NK-92 (cell line): ENCODE data around the gene RASGRF2.
"Not testable (repeated sequence)": the region's sequence is repeated elsewhere in the genome, so short reads cannot be mapped to it uniquely, and the experiment has no call there.

Experiments used
- DNase-seq: peaks from one replicate; lab custom pipeline; 2025; ENCODE audit not compliant: unreplicated experiment; lab: John Stamatoyannopoulos, UW

Gene RASGRF2

DNA sequence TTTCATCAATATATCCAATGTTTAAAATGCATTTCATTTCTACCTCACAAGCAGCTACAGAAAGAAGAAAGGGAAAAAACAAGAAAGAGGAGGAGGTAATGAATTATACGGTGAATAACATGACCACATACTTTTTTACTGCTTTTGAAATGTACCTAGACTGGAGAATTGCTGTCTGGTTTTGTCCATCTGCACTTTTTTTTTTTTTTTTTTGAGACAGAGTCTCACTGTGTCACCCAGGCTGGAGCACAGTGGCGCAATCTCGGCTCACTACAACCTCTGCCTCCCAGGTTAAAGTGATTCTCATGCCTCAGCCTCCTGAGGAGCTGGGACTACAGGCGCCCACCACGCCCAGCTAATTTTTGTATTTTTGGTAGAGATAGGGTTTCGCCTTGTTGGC, 58.4 kb downstream of the RASGRF2 start:
- not testable (repeated sequence) for DNase-seq

DNA sequence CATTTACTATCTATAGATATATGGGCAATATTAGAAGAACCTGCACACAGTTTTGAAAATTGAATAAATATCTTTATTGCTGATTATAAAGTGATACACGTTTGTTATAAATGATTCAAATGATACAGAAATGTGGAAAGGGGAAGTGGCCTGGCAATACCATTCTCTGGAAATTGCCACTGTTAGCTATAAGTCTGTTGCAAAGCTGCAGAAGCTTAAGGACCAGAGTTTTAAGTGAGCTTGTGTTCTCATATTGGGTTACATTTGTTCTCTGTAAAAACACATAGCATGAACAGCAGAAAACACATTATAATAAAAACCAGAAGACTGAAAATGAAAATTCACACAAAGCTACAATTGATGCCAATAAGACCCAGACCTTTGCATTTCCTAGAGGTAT, 59.6 kb downstream of the RASGRF2 start:
- DNase-seq: no peak

DNA sequence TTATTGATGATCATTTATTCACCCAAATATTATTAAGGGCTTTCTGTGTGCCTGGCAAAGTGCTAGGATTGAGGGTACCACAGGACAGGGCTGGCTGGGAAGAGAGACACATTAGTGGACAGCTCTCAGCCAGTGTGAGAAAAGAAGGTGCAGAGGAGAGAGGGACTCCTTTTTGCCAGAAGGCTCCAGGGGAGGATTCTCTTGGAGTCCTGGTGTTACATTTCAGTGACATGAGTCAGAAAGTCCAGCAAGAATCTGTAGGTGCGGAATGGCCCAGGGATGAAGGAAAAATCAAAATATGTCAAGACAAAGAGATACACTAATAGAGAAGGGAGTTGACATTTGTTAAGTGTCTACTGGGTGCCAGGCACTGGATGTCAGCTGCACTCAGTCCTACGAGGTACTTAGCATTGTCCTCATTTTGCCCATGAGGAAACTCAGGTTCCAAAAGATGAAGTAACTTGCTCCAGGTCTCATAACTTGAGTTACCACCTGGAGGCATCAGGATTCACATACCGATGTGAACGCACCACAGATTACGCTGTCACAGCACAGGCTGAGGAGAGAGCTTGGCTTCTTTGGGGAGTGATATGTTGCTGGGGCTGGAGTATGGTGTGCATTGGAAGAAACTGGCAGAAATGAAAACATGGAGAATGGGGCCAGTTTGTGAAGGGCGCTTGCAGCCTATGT, 60.5 kb downstream of the RASGRF2 start:
- DNase-seq: no peak

DNA sequence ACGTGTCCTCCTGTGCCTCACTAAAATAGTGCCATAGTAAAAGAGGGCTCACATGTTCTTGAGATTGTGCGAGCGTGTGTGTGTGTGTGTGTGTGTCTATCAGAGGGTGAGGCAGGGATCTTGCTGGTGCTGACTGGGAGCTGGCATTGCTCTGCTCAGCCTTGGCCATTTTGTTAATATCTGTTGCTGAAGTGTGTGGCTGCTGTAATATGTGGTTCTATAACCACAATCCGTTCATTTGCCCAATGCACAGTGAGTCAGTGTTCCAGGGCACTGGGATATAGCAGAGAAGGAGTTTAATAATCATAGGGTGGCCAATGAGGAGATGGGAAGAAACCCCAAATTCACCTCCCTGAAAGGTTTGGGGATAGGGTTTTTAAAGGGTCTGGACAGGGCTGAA, 61.3 kb downstream of the RASGRF2 start:
- DNase-seq: no peak

DNA sequence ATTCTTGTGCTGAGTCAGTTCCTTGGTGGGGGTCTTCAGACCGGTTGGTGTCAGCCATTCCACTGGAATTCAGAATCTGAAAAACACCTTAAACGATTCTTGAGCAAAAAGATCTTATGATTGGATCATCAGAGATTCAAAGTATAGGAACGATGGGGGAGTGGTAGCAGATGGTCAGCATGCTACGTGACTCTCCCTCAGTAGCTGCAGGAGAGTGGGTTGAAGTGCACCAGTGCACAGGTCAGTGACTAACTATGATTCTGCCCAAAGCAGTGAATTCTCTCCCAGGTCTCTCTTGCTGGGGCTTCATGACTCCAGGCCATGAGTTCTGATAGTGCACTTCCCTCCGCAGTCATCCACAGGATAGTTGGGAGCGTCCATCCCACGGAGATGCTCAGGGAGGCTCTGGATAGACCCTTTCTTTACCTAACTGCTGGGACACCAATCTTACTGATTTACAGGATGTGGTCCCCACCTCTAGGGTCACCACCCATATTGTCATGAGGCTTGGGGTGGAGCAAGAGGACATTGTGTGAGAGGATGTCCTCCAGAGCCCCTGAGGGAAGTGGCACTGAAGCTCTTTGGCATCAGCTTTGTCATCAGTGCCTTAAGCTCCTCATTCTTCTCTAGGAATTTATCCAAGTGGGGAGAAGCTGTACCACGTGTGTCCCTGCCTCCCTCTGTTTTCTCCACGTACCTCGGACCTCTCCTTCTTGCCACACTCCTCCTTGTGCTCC, 62.0 kb downstream of the RASGRF2 start:
- DNase-seq: no peak

DNA sequence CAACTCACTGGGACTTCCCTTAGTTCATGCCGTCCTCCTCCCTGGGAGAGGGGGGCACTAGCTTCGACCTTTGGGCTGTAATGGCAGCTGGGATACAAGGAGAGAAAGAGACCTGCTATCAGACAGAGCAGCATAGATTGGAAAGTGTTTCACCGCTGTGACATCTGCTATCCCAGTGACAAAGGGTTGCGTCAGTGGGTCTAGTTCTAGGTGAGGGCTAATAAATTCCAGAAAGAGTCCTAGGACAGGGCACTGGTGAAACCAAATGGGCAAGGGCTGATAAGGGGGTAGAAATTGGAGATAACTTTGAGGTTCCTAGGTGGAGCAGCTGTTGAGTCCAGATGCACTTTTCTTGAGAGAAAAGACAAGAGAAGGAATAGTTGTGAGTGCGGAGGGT, 62.5 kb downstream of the RASGRF2 start:
- no peak for DNase-seq

DNA sequence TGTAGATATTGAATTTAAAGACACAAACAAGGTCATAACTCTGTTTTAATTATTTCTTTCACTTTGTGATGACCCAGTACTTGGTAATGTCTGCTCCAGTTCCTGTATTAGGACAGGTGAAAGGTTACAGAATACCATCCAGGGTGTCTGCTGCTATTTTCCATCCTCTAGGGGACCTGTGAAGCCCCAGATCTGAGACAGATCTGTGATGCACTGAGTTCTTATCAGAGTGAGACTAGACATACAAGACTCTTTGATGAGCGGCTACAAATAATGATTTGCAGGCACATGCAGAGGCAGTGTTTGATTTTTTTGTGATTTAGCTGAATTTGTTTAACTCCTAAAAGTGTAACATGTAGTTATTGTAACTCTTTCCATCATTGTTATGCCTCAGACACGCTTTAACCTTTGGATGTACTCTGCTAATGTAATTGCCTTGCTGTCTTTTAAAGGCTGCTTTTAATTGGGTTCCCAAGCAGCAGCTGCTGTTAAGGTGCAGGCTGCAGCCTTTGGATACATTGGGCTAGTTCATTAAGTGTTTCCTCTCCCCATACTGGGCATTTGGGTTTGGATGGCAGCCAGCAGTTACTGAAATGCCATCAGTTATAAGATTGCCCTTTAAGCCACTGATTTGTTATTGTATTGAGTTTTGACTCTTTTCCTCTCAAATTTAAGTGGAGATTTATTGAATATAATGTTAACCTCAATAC, 63.3 kb downstream of the RASGRF2 start:
- DNase-seq: no peak

- no peak for DNase-seq
Observed at GRCh38 chr5:81027481-81028058, 67.4 kb downstream of the RASGRF2 start.

GRCh38 chr5:81028888-81029287, 68.7 kb downstream of the RASGRF2 start:
- DNase-seq: not testable (repeated sequence)

GRCh38 chr5:81029736-81030135, 69.6 kb downstream of the RASGRF2 start:
- not testable (repeated sequence) for DNase-seq

DNA sequence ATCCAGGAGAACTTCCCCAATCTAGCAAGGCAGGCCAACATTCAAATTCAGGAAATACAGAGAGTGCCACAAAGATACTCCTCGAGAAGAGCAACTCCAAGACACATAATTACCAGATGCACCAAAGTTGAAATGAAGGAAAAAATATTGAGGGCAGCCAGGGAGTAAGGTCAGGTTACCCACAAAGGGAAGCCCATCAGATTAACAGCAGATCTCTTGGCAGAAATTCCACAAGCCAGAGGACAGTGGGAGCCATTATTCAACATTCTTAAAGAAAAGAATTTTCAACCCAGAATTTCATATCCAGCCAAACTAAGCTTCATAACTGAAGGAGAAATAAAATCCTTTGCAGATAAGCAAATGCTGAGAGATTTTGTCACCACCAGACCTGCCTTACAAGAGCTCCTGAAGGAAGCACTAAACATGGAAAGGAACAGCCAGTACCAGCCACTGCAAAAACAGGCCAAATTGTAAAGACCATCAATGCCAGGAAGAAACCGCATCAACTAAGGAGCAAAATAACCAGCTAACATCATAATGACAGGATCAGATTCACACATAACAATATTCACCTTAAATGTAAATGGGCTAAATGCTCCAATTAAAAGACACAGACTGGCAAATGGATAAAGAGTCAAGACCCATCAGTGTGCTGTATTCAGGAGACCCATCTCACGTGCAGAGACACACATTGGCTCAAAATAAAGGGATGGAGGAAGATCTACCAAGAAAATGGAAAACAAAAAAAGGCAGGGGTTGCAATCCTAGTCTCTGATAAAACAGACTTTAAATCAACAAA, 70.3 kb downstream of the RASGRF2 start:
- DNase-seq: not testable (repeated sequence)

DNA sequence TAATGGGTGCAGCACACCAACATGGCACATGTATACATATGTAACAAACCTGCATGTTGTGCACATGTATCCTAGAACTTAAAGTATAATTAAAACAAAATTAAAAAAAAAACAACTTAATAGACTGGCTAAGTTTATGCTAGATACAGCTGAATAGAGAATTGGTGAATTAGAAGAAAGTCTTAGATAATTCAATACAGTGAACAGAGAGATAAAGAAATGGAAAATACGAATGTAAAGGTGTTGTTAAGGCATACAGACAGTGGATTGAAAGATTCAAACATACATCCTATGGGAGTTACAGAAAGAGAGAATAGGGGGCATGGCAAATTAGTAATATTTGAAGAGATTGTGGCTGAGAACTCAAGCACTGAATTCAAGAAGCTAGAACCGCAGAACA, 75.4 kb downstream of the RASGRF2 start:
- DNase-seq: no peak

DNA sequence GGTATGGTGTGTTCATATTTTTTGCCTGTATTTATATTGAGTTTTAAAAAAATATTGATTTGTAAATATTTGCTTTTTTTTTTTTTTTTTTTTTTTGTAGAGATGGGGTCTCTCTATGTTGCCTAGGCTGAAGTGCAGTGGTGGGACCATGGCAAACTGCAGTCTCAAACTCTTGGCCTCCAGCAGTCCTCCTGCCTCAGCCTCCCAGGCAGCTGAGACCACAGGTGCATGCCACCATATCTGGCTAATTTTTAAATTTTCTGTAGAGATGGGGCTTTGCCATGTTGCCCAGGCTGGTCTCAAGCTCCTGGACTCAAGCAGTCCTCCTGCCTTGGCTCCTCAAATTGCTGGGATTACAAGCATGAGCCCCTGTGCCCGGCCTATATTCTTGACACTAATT, 78.3 kb downstream of the RASGRF2 start:
- DNase-seq: no peak

GRCh38 chr5:81044868-81045267, 84.7 kb downstream of the RASGRF2 start:
- no peak for DNase-seq

- DNase-seq: no peak
Observed at GRCh38 chr5:81045389-81045807, 85.2 kb downstream of the RASGRF2 start.

GRCh38 chr5:81046041-81046440, 85.9 kb downstream of the RASGRF2 start:
- no peak for DNase-seq

DNA sequence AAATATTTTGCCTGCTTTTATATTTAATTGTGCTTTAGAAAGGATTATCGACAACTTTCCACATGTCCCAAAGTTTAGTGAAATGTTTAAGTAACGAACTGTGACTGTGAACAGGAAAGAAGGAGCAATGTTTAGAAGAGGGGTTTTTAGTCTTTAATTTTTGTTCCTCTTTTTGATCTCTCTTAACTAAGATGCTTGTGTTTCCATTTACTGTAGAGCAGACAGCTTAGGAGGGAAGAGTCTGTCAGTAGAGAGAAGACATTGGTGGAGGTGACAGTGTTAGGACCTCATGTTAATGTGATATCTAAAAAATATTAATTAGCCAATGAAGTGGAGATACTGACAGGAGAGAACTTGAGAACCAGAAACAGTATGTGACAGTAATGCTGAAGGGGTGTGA, 92.2 kb downstream of the RASGRF2 start:
- DNase-seq: no peak

DNA sequence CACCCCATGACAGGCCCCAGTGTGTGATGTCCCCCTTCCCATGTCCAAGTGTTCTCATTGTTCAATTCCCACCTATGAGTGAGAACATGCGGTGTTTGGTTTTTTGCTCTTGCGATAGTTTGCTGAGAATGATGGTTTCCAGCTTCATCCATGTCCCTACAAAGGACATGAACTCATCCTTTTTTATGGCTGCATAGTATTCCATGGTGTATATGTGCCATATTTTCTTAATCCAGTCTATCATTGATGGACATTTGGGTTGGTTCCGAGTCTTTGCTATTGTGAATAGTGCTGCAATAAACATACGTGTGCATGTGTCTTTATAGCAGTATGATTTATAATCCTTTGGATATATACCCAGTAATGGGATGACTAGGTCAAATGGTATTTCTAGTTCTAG, 93.1 kb downstream of the RASGRF2 start:
- DNase-seq: not testable (repeated sequence)

DNA sequence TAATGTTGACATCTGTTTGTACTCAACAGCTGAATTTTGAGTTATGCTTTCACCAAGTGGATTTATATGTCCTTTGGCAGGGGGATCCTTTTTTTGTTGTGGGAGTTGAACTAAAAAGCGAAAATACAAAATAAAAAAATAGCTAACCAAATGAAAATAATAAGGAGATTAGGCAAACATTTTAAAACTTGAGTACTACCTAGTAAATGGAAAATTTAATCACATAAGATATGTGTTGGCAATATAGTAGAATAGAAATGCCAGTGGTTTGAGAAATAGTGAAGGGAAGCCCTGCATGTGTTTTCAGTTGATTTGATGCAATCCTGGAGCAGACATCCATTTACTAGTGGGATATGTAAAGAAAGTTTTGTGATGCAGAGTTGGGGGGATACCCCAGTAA, 98.0 kb downstream of the RASGRF2 start:
- DNase-seq: no peak

- DNase-seq: no peak
Observed at GRCh38 chr5:81065492-81065891, 105.3 kb downstream of the RASGRF2 start.

GRCh38 chr5:81066102-81066501, 105.9 kb downstream of the RASGRF2 start:
- DNase-seq: no peak
